ENCODE data around the gene WNT10A.

The WNT10A gene

DNA sequence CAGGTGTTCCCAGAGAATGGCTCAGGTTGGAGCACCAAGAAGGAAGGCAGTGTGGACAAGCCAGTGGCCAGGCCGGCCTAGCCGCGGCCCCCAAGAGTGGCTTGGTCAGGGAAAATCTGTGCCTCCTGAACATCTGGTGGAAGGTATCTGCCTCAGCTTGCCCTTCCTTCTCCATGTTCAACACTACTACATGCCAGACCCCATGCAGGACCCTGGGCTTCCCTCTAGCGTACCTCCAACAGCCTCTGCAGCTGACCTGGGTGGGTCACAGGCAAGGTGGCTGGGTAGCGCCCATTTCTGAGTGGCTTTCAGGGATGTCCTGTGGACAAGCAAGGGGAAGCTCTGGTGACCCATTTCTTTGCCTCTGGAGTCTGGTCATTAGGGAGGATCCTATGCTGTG, 7.7 kb downstream of the WNT10A start:
- in situ Hi-C loops (cut with MboI; ENCODE audit: low pct_unique_long_range_greater_than_20kb, low sequenced_read_pairs) = no loop called here
- DNase-seq = no peak

DNA sequence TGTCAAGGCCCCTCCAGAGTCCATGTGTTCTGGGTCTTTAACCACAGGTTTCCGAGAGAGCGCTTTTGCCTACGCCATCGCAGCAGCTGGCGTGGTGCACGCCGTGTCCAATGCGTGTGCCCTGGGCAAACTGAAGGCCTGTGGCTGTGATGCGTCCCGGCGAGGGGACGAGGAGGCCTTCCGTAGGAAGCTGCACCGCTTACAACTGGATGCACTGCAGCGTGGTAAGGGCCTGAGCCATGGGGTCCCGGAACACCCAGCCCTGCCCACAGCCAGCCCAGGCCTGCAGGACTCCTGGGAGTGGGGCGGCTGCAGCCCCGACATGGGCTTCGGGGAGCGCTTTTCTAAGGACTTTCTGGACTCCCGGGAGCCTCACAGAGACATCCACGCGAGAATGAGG, 9.3 kb downstream of the WNT10A start:
- in situ Hi-C loops (cut with MboI; ENCODE audit: low pct_unique_long_range_greater_than_20kb, low sequenced_read_pairs) = no loop called here
- DNase-seq = no peak

DNA sequence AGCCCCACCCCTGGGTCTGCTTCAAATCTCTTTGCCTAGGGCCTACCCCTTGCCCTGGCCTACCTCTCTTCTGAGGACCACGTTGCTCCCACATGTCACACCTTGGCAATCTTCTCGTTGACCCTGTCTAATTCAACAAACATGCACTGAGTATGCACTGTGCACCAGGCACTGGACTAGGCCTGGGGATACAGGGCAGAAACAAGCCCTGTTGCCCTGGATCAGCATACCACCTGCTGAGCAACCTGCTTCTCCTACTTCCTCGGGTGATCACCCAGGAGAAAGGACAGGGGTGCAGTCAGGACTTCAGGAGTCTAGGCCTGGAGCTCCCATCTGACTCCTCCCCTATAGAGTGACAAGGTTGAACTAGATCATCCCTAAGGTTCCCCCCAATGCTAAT, 9.7 kb downstream of the WNT10A start:
- in situ Hi-C loops (cut with MboI; ENCODE audit: low pct_unique_long_range_greater_than_20kb, low sequenced_read_pairs) = no loop called here
- no peak for DNase-seq

GRCh38 chr2:218891275-218892135, 10.9 kb downstream of the WNT10A start:
- DNase-seq = no peak
- in situ Hi-C loops (cut with MboI; ENCODE audit: low pct_unique_long_range_greater_than_20kb, low sequenced_read_pairs) = no loop called here

DNA sequence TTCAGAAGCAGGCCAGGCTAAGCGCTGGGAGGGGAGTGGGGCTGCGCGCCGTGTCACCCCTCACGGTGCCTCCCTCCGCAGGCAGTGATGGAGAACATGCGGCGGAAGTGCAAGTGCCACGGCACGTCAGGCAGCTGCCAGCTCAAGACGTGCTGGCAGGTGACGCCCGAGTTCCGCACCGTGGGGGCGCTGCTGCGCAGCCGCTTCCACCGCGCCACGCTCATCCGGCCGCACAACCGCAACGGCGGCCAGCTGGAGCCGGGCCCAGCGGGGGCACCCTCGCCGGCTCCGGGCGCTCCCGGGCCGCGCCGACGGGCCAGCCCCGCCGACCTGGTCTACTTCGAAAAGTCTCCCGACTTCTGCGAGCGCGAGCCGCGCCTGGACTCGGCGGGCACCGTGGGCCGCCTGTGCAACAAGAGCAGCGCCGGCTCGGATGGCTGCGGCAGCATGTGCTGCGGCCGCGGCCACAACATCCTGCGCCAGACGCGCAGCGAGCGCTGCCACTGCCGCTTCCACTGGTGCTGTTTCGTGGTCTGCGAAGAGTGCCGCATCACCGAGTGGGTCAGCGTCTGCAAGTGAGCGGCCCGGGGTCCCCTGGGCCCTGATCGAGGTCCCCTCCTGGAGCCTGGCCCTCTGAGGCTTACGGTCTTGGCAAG, 12.2 kb downstream of the WNT10A start:
- in situ Hi-C loops (cut with MboI; ENCODE audit: low pct_unique_long_range_greater_than_20kb, low sequenced_read_pairs) = no loop called here
- DNase-seq = peak; percentile 73

DNA sequence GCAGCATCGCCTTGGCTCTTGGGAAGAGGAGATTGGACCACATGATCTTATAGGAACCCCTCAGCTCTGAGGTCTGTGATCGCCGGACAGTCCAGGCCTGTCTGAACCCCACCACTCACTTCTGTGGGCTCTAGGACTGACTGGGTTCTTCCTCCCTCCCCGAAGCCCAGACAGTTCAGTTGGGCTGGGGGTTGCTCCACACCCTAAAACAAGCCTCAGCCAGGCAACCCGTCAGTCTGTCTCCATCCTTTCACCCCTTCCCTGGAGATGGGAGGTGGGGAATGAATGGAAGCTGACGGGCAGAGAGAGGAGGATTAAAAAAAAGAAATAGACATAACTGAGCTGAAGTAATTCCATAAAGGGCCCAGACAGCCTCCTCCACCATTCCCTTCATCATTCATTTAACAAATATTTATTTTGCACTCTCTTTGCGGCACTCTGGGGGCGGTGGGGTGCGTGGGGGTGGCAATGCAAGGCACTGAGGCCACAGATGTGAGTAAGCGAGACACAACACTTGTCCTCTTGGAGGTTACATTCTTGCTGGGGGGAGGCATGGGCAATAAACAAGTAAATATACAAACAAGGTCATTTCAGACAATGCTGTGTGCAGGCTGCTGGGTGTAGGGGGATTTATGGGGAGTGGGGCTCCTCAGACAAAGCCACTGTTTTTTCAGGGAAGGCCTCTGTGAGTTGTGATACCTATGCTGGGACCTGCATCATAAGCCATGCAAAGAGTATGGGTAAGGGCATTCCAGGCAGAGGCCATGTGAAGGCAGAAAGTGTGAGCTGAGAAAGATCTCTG, 12.9 kb downstream of the WNT10A start:
- DNase-seq = no peak
- in situ Hi-C loops (cut with MboI; ENCODE audit: low pct_unique_long_range_greater_than_20kb, low sequenced_read_pairs) = no loop called here

- no peak for DNase-seq
- in situ Hi-C loops (cut with MboI; ENCODE audit: low pct_unique_long_range_greater_than_20kb, low sequenced_read_pairs) = no loop called here
Observed at GRCh38 chr2:218894151-218894879, 13.7 kb downstream of the WNT10A start.

- in situ Hi-C loops (cut with MboI; ENCODE audit: low pct_unique_long_range_greater_than_20kb, low sequenced_read_pairs) = no loop called here
- no peak for DNase-seq
Observed at GRCh38 chr2:218894880-218895157, 14.2 kb downstream of the WNT10A start.

GRCh38 chr2:218895326-218895725, 14.7 kb downstream of the WNT10A start:
- in situ Hi-C loops (cut with MboI; ENCODE audit: low pct_unique_long_range_greater_than_20kb, low sequenced_read_pairs) = no loop called here
- DNase-seq = no peak

GRCh38 chr2:218895759-218896500, 15.3 kb downstream of the WNT10A start:
- no peak for DNase-seq
- in situ Hi-C loops (cut with MboI; ENCODE audit: low pct_unique_long_range_greater_than_20kb, low sequenced_read_pairs) = no loop called here

GRCh38 chr2:218896501-218897393, 16.1 kb downstream of the WNT10A start:
- in situ Hi-C loops (cut with MboI; ENCODE audit: low pct_unique_long_range_greater_than_20kb, low sequenced_read_pairs) = no loop called here
- peak; percentile 68 for DNase-seq

DNA sequence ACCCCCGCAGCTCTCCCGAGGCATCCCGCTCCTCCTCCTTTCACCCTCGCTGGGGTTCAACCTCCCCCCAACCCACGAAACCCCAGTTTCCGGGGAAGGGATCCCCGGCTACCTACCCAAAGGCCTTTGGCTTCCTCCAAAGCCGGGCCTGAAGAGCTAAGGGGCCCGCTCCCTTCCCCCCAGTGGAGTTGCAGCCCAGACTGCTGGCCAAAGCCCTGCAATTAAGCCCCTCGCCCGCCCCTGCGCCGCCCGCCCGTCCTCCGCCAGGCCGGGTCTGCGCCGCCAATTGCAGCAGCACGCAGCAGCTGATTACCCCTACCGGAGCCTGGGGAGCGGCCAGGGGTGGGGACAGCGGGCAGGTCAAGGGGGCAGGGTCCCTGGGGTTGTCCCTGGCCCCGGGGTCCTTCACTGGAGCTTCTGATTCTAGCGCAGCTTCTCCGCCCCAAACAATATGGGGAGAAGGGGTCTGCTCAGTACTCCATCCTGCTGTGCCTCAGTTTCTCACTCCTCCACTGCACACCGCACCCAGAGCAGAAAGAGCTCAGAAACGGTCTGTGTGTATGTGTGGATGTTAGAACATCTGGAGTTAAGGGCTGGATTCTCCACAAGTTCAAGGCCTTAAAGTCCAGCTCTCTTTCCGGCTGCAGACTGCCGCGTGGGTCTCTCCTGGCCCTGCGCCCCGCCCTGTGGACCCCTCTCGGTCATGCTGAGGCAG, 16.9 kb downstream of the WNT10A start:
- DNase-seq = no peak
- in situ Hi-C loops (cut with MboI; ENCODE audit: low pct_unique_long_range_greater_than_20kb, low sequenced_read_pairs) = no loop called here

- in situ Hi-C loops (cut with MboI; ENCODE audit: low pct_unique_long_range_greater_than_20kb, low sequenced_read_pairs) = no loop called here
- peak; percentile 76 for DNase-seq
Observed at GRCh38 chr2:218898109-218898878, 17.6 kb downstream of the WNT10A start.

GRCh38 chr2:218899147-218899546, 18.5 kb downstream of the WNT10A start:
- DNase-seq = no peak
- in situ Hi-C loops (cut with MboI; ENCODE audit: low pct_unique_long_range_greater_than_20kb, low sequenced_read_pairs) = no loop called here

GRCh38 chr2:218902427-218902826, 21.8 kb downstream of the WNT10A start:
- no peak for DNase-seq
- in situ Hi-C loops (cut with MboI; ENCODE audit: low pct_unique_long_range_greater_than_20kb, low sequenced_read_pairs) = no loop called here

GRCh38 chr2:218904176-218904575, 23.5 kb downstream of the WNT10A start:
- in situ Hi-C loops (cut with MboI; ENCODE audit: low pct_unique_long_range_greater_than_20kb, low sequenced_read_pairs) = no loop called here
- no peak for DNase-seq

Measured in KBM-7 (cell line).